Heart right ventricle (tissue), 16 donors: ENCODE data around the gene SLC6A8. TPM values are rescaled to one million over a fixed set of nuclear protein-coding genes. Genes with fewer than 3 reads are reported as not detected.

Experiments used
- ATAC-seq, 8 donors: fragments of 200-7000 bp; cut with Tn5 transposase; one replicate each; pipeline ENCODE4 v1.9.1; 2020; ENCODE audit warnings: mild to moderate bottlenecking in 8 of 8, moderate library complexity in 8 of 8, moderate number of reproducible peaks in 1 of 8
- DNase-seq, 2 donors: peaks; one replicate each; pipeline ENCODE4 v3.0.0-alpha.2; 2020
- H3K27ac ChIP-seq, 10 donors: fragments of 200-600 bp; sonication (generic) in 2 of 10; one replicate each; pipeline versions ENCODE4 v1.5.0 to v1.8.0; 2020 to 2022; ENCODE audit warnings: mild to moderate bottlenecking in 3 of 10
- H3K27me3 ChIP-seq, 7 donors: fragments of 200-600 bp; one replicate each; pipeline ENCODE4 v1.8.0; 2021 to 2022; ENCODE audit warnings: mild to moderate bottlenecking in 2 of 7
- H3K36me3 ChIP-seq, 9 donors: fragments of 200-600 bp; sonication (generic) in 1 of 9; one replicate each; pipeline versions ENCODE4 v1.5.0 to v1.8.0; 2020 to 2022; ENCODE audit warnings: mild to moderate bottlenecking in 2 of 9
- H3K4me1 ChIP-seq, 9 donors: fragments of 200-600 bp; sonication (generic) in 1 of 9; one replicate each; pipeline versions ENCODE4 v1.5.0 to v1.8.0; 2020 to 2022; ENCODE audit warnings: mild to moderate bottlenecking in 4 of 9
- H3K4me3 ChIP-seq, 10 donors: fragments of 200-600 bp; sonication (generic) in 2 of 10; one replicate each; pipeline versions ENCODE4 v1.5.0 to v1.8.0; 2020 to 2022; ENCODE audit warnings: mild to moderate bottlenecking in 7 of 10, moderate library complexity in 2 of 10
- H3K9me3 ChIP-seq, 11 donors: fragments of 200-600 bp in 10 of 11; sonication (generic) in 2 of 11; one replicate each; pipeline versions ENCODE4 v1.5.0 to v1.8.0; 2013 to 2022; ENCODE audit warnings: mild to moderate bottlenecking in 2 of 11, control low read depth in 1 of 11, moderate library complexity in 1 of 11
- WGBS, 2 donors: extraction: QIAGEN DNeasy Blood & Tissue Kit; methylation state at CpG; one replicate each; pipeline ENCODE4 v1.1.7; 2013; ENCODE audit warnings: inconsistent platforms in 1 of 2; 5-methylcytosine and 5-hydroxymethylcytosine counted together
- intact Hi-C, 10 donors: fragments of 100-400 bp; cut with DNase I; formaldehyde crosslinking; loops; one replicate each; pipeline versions ENCODE4 v1.11.1 to v1.14.2; 2022
- polyA plus RNA-seq, 2 donors: library from polyadenylated mRNA; stranded (reverse); fragments of 200-250 nt; gene quantifications; one replicate each; pipeline ENCODE4 v1.2.3, GENCODE V29; 2013
- total RNA-seq, 10 donors: library from RNA; stranded (reverse); fragmentation: NEBNext Ultra II Directional in 3 of 10; extraction: Animal tissue kit (Norgen Biotek cat#: 25700) in 3 of 10; gene quantifications; one replicate each; pipeline versions ENCODE4 v1.2.1 to v1.2.4, GENCODE V29; 2021 to 2023
- TF ChIP-seq, protein P1 (sequence below), 9 donors: fragments of 200-600 bp; sonication (generic) in 2 of 9; IDR thresholded peaks; one replicate each; pipeline versions ENCODE4 v1.5.0 to v1.8.0; 2021 to 2022; ENCODE audit warnings: antibody characterized with exemption in 9 of 9, mild to moderate bottlenecking in 5 of 9, moderate library complexity in 1 of 9
- donor health status: Arrhythmogenic right ventricular cardiomyopathy.
- donor health status: ischemic (EF 13 %, LVEDD 7.1; RV severe dilation, severe dysfunction).
- donor health status: healthy with polysubstance abuse.
- donor health status: DM: no; HTN: yes; CAD: no.
- donor health status: DM: no; HTN: no; CAD: no.
- donor health status: ischemic (EF 25% LVEDD 6.9; RV normal size, moderate dysfunction).
- donor health status: ischemic (EF 25% LVEDD 5.7; RV mildly dilated, moderate dysfunction).
- donor health status: healthy.
- donor health status: DM: yes; HTN: yes; CAD: no.
- donor health status: Ischemic cardiomyopathy.
- donor health status: ischemic (EF 35%, LVEDD 5.7; RV mildly dilated, moderate dysfunction).
- donor health status: nonischemic (EF 11% LVEDD 7.7; RV severe dilation, severe dysfunction).
- donor health status: DM: yes; HTN: yes; CAD: no.
- donor health status: PGD.
- donor health status: ischemic (EF 29% LVEDD 5.4; RV normal size, mild dysfunction).
- donor health status: nonischemic (EF 23%, LVEDD 6.1; RV moderate dilation, normal function).

The SLC6A8 gene
- total and polyA plus RNA-seq, 12 donors: 128 to 238 (median 176) TPM

DNA sequence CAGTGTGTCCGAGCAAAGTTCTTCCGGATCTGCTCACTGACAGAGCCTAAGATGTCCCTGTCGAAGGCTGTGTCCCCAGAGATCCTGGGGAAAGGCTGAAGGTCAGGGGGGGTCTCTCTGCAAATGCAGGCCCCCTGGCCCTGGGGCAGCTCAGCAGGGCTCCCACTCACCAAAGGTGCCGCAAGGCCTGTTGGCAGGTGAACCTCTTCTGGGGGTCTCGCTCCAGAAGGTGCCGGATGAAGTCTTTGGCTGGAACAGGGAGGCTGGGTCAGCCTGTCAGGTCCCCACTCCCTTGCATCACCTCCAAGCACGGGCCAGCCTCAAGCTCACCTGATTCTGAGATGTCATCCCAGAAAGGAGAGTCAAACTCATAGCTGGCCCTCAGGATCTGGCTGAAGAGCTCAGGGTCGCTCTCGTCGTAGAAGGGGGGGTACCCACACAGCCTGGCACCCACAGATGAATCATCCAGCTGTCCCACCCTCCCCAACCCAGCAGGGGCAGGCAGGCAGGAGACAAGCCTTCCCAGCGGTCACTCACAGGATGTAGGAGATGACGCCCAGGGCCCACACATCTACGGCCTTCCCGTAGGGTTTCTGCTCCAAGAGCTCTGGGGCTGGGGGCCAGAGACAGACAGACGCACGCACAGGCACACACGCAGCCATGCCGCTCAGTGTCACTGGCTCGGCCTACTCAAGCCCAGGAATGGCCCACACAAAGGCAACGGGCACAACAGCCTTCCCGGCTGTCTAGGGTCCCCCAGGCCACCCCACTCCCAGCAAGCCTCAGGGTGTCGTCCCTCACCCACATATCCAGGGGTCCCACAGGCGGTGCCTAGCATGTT is 16.8 kb upstream of the SLC6A8 start:
- DNase-seq (no peak), ATAC-seq (no peak)
- peaks cover 0 to 46% (median 6%) of the 10 kb centered on the region in 7 donors for H3K27me3 ChIP-seq
- H3K9me3 ChIP-seq: no peaks in the 10 kb centered on the region
- intact Hi-C loops: loop anchor here in 1 of 10 donors (5.0 kb wide), 1 partner anchor 129 kb away; no protein-coding TSS in a partner anchor
- no peaks in the 10 kb centered on the region for H3K36me3 ChIP-seq
- no peak overlapping the region for H3K27ac ChIP-seq
- no peaks in the 10 kb centered on the region for H3K4me1 ChIP-seq
- H3K4me3 ChIP-seq: no peak overlapping the region
- whole genome bisulfite sequencing, 2 donors: 88 to 89% methylated on average over 22 to 23 of the region's 23 CpGs
- TF ChIP-seq, protein P1, sequence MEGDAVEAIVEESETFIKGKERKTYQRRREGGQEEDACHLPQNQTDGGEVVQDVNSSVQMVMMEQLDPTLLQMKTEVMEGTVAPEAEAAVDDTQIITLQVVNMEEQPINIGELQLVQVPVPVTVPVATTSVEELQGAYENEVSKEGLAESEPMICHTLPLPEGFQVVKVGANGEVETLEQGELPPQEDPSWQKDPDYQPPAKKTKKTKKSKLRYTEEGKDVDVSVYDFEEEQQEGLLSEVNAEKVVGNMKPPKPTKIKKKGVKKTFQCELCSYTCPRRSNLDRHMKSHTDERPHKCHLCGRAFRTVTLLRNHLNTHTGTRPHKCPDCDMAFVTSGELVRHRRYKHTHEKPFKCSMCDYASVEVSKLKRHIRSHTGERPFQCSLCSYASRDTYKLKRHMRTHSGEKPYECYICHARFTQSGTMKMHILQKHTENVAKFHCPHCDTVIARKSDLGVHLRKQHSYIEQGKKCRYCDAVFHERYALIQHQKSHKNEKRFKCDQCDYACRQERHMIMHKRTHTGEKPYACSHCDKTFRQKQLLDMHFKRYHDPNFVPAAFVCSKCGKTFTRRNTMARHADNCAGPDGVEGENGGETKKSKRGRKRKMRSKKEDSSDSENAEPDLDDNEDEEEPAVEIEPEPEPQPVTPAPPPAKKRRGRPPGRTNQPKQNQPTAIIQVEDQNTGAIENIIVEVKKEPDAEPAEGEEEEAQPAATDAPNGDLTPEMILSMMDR (IDR thresholded peaks at IDR 0.05): no peak

DNA sequence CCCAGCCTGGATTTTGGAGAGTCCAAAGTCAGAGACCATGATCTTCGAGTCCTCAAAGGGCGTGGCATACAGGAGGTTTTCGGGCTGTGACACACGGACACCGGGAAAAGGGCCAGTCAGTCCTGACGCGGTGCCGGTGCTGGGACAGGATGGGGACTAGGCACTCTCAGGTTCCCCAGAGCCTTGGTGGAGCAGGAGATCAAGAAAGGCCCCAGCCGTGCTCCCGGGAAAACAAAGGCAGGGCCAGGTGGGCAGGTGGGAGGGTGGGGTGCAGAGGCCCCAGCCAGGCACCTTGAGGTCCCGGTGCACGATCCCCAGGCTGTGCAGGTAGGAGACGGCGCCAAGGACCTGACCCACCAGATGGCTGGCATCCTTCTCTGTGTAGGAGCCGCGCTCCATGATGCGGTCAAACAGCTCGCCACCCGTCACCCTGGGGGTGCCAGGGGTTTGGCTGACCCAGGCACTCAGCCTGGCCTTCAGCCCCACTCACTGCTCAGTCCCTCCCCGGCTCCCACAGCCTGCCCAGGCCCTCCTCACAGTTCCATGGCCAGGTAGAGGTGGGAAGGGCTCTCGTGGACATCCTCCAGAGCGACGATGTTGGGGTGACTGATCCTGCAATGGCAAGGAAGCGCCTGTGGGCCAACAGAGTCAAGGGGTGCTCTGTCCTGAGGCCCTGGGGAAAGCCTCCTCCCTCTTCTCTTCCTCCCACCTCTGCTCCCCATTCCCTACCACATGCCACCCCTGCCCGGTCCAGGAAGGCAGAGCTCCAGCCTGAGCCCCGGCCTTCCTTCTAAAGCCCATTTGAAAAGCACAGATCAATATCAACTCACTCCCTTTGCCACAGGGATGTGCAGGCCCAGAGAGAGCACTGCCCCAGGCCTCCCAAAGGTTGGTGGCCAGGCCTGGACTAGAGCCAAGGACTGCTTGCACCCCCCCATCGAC is 15.9 kb upstream of the SLC6A8 start:
- H3K4me1 ChIP-seq: no peaks in the 10 kb centered on the region
- H3K36me3 ChIP-seq: no peaks in the 10 kb centered on the region
- WGBS, 2 donors: 91 to 93% methylated on average over 19 to 25 of the region's 27 CpGs
- H3K27me3 ChIP-seq: peaks cover 0 to 54% (median 6%) of the 10 kb centered on the region in 7 donors
- H3K27ac ChIP-seq: no peak overlapping the region
- no peak for DNase-seq
- H3K4me3 ChIP-seq: no peak overlapping the region
- intact Hi-C loops: loop anchor here in 1 of 10 donors (5.0 kb wide), 1 partner anchor 130 kb away; no protein-coding TSS in a partner anchor
- H3K9me3 ChIP-seq: no peaks in the 10 kb centered on the region
- no peak for ATAC-seq
- TF ChIP-seq, protein P1 (IDR thresholded peaks at IDR 0.05): no peak

- no peak for ATAC-seq
- TF ChIP-seq, protein P1 (IDR thresholded peaks at IDR 0.05): no peak
- WGBS, 2 donors: 46 to 54% methylated on average over 34 to 49 of the region's 53 CpGs
- Histone ChIP-seq H3K27me3 (peaks cover 0 to 59% (median 6%) of the 10 kb centered on the region in 7 donors), H3K4me3 (no peak overlapping the region), H3K4me1 (no peaks in the 10 kb centered on the region), H3K9me3 (no peaks in the 10 kb centered on the region), H3K36me3 (no peaks in the 10 kb centered on the region), H3K27ac (no peak overlapping the region)
- intact Hi-C loops: loop anchor here in 1 of 10 donors (5.0 kb wide), 1 partner anchor 130 kb away; no protein-coding TSS in a partner anchor
- no peak for DNase-seq
Observed at GRCh38 chrX:153672531-153673427, 14.9 kb upstream of the SLC6A8 start.
